K562 (cell line): ENCODE results near the gene PRSS27. TPM values are rescaled to one million over a fixed set of nuclear protein-coding genes. Genes with fewer than 3 reads are reported as not detected.

Experiments
- ARID1B ChIP-seq: fragments of 450-650 bp; IDR thresholded peaks from 2 replicates; pipeline ENCODE4 v1.6.1; 2016; ENCODE audit warnings: antibody characterized with exemption, mild to moderate bottlenecking, inconsistent platforms
- ATF1 ChIP-seq, 2 experiments: fragments of 450-650 bp in 1 of 2; IDR thresholded peaks; 2 replicates each; pipeline ENCODE4 v1.6.1; 2016; ENCODE audit warnings: missing compliant biosample characterization in 1 of 2, missing genetic modification characterization in 1 of 2
- CBFA2T3 ChIP-seq: fragments of 450-650 bp; IDR thresholded peaks from 2 replicates; pipeline ENCODE4 v1.6.1; 2017
- CEBPB ChIP-seq: fragments of 450-650 bp; IDR thresholded peaks from 2 replicates; pipeline ENCODE4 v1.6.1; 2016; ENCODE audit warnings: missing genetic modification characterization, missing compliant biosample characterization
- ESRRA ChIP-seq: fragments of 450-650 bp; IDR thresholded peaks from 2 replicates; pipeline ENCODE4 v1.6.1; 2014; ENCODE audit warnings: low read depth, mild to moderate bottlenecking, moderate library complexity, borderline replicate concordance
- ETS1 ChIP-seq: conservative IDR thresholded peaks from 2 replicates; pipeline ENCODE4 v1.6.1; 2011; ENCODE audit warnings: low read depth, mild to moderate bottlenecking, low read length; ENCODE audit not compliant: control insufficient read depth
- FIP1L1 ChIP-seq: fragments of 200-400 bp; formaldehyde crosslinking; IDR thresholded peaks from 2 replicates; pipeline ENCODE4 v1.6.1; 2018; ENCODE audit warnings: mild to moderate bottlenecking, low read depth, low read length; ENCODE audit not compliant: poor library complexity, severe bottlenecking
- GTF2F1 ChIP-seq: IDR thresholded peaks from 2 replicates; pipeline ENCODE4 v1.6.1; 2011; ENCODE audit warnings: low read depth, low read length, improper control_type of control experiment
- HDAC8 ChIP-seq: fragments of 450-650 bp; IDR thresholded peaks from 2 replicates; pipeline ENCODE4 v1.6.1; 2016; ENCODE audit warnings: mild to moderate bottlenecking, missing genetic modification characterization, moderate library complexity, missing compliant biosample characterization
- HMG20A ChIP-seq: fragments of 450-650 bp; formaldehyde crosslinking; conservative IDR thresholded peaks from 2 replicates; pipeline ENCODE4 v1.4.0; 2020; ENCODE audit warnings: mild to moderate bottlenecking, mixed read lengths
- HMG20B ChIP-seq: fragments of 250-450 bp; sonication (Bioruptor Pico); IDR thresholded peaks from 2 replicates; pipeline ENCODE4 v1.5.0; 2021; ENCODE audit warnings: mild to moderate bottlenecking
- HNRNPH1 ChIP-seq: fragments of 200-400 bp; formaldehyde crosslinking; optimal IDR thresholded peaks from 2 replicates; pipeline ENCODE3; 2017; ENCODE audit warnings: low read depth, mild to moderate bottlenecking, low read length, moderate library complexity
- MBD2 ChIP-seq: sonication (generic); IDR thresholded peaks from 2 replicates; pipeline ENCODE4 v1.6.1; 2016; ENCODE audit warnings: low read depth, borderline replicate concordance
- MNT ChIP-seq, 2 experiments: fragments of 450-650 bp; conservative IDR thresholded peaks; 2 replicates each; pipeline ENCODE4 v1.6.1; 2017; ENCODE audit warnings: mild to moderate bottlenecking in 2 of 2, moderate library complexity in 2 of 2
- NFYB ChIP-seq: IDR thresholded peaks from 2 replicates; pipeline ENCODE4 v1.6.1; 2011; ENCODE audit warnings: mild to moderate bottlenecking, moderate library complexity; ENCODE audit not compliant: insufficient read length; ENCODE audit errors: extremely low read depth
- PHTF2 ChIP-seq: fragments of 250-450 bp; sonication (Bioruptor Pico); IDR thresholded peaks from 2 replicates; pipeline ENCODE4 v1.5.0; 2021; ENCODE audit warnings: mild to moderate bottlenecking
- POLR2AphosphoS2 ChIP-seq: IDR thresholded peaks from 2 replicates; pipeline ENCODE4 v1.6.1; 2012; ENCODE audit warnings: low read length, improper control_type of control experiment
- PREB ChIP-seq: sonication (generic); formaldehyde crosslinking; IDR thresholded peaks from 2 replicates; pipeline ENCODE4 v1.8.1; 2023; ENCODE audit warnings: mild to moderate bottlenecking, missing genetic modification reagents
- SMAD2 ChIP-seq: fragments of 150-350 bp; IDR thresholded peaks from 2 replicates; pipeline ENCODE4 v1.6.1; 2014; ENCODE audit warnings: low read depth, mild to moderate bottlenecking, low read length
- SMARCE1 ChIP-seq: fragments of 450-650 bp; IDR thresholded peaks from 2 replicates; pipeline ENCODE4 v1.7.1; 2016; ENCODE audit warnings: mild to moderate bottlenecking
- SRSF9 ChIP-seq: fragments of 200-400 bp; formaldehyde crosslinking; IDR thresholded peaks from 2 replicates; pipeline ENCODE4 v1.6.1; 2017; ENCODE audit warnings: low read depth, low read length, borderline replicate concordance
- ZBTB17 ChIP-seq: fragments of 450-650 bp; formaldehyde crosslinking; IDR thresholded peaks from 2 replicates; pipeline ENCODE4 v1.4.0; 2020; ENCODE audit warnings: mild to moderate bottlenecking
- ZNF511 ChIP-seq: sonication (generic); formaldehyde crosslinking; IDR thresholded peaks from 2 replicates; pipeline ENCODE4 v1.8.0; 2022; ENCODE audit warnings: mild to moderate bottlenecking, missing genetic modification reagents
- ZZZ3 ChIP-seq: fragments of 450-650 bp; IDR thresholded peaks from 2 replicates; pipeline ENCODE4 v1.6.1; 2016; ENCODE audit warnings: antibody characterized with exemption, mild to moderate bottlenecking, moderate library complexity
- polyA plus RNA-seq, 8 experiments: library from polyadenylated mRNA; depleted of rRNA in 4 of 8; stranded (reverse) in 5 of 8; unstranded in 3 of 8; fragments of >200 nt; fragmentation: Nextera tagmentation in 2 of 8; fragmentation: Illumina TruSeq in 1 of 8; extraction: Ambion mirVana in 2 of 8; extraction: Trizol in 1 of 8; gene quantifications; 2 replicates each; pipeline versions ENCODE4 v1.2.1 to v1.2.3, GENCODE V29; 2011 to 2014; ENCODE audit warnings: inconsistent platforms in 1 of 8, missing spikeins in 1 of 8
- total RNA-seq, 7 experiments: library from RNA; depleted of rRNA in 6 of 7; stranded (reverse); fragments of >200 nt in 6 of 7; fragmentation: Illumina TruSeq in 2 of 7; extraction: Trizol in 2 of 7; gene quantifications; 2 replicates each; pipeline versions ENCODE4 v1.2.1 to v1.2.3, GENCODE V29; 2011 to 2021; ENCODE audit warnings: low replicate concordance in 1 of 7

PRSS27 gene
- total and polyA plus RNA-seq, 9 of the 15 experiments (the other 6 are each of a cell fraction or from before 2014, with no cell fraction given): 0.09 to 0.20 (median 0.17) TPM; not detected in 5

- TF ChIP-seq MNT (conservative IDR thresholded peaks at IDR 0.05) (peak in 1 of 2 experiments; percentile 58; a peak in 2 of 4 replicates), FIP1L1 (no peak), HDAC8 (tag) (no peak), MBD2 (no peak), SMAD2 (no peak), SMARCE1 (no peak), ETS1 (no peak), HMG20A (CRISPR knock-in tag) (no peak), ZBTB17 (CRISPR knock-in tag) (no peak), ATF1 (CRISPR knock-in tag; IDR thresholded peaks at IDR 0.05) (no peak), ATF1 (tag; IDR thresholded peaks at IDR 0.05) (peak; percentile 30; the same call in 1 of the 2 replicates), ZZZ3 (no peak), SRSF9 (no peak), HNRNPH1 (no peak), ARID1B (no peak), POLR2AphosphoS2 (peak; percentile 36; the same call in 1 of the 2 replicates), CBFA2T3 (no peak), PHTF2 (CRISPR knock-in tag) (no peak), NFYB (peak; percentile 11), PREB (CRISPR knock-in tag) (no peak), ESRRA (peak; percentile 93), HMG20B (CRISPR knock-in tag) (no peak), CEBPB (tag) (0 out of 2 replicates have a peak, but pooled peaks have one; percentile 21), ZNF511 (CRISPR knock-in tag) (no peak), GTF2F1 (no peak)
Measured at GRCh38 chr16:2673066-2673999, 46.7 kb downstream of the PRSS27 start (continued).
